ENCODE results near the gene SLC22A15.
"Not testable (repeated sequence)": the region's sequence is repeated elsewhere in the genome, so short reads cannot be mapped to it uniquely, and the experiment has no call there.

SLC22A15 gene

GRCh38 chr1:116031302-116031835 lies 55.1 kb downstream of the SLC22A15 start:
- no peak for DNase-seq

GRCh38 chr1:116033322-116033721 lies 57.0 kb downstream of the SLC22A15 start:
- peak in 45 of 56 donors; percentile 7 to 89 (median 61) for DNase-seq

GRCh38 chr1:116036255-116036654 lies 59.9 kb downstream of the SLC22A15 start:
- no peak for DNase-seq

- DNase-seq = no peak
Measured at GRCh38 chr1:116038679-116039078, 62.4 kb downstream of the SLC22A15 start.

GRCh38 chr1:116044071-116044470 lies 67.8 kb downstream of the SLC22A15 start:
- no peak for DNase-seq

- DNase-seq = not testable (repeated sequence)
Measured at GRCh38 chr1:116046933-116047332, 70.6 kb downstream of the SLC22A15 start.

GRCh38 chr1:116051896-116052295 lies 75.6 kb downstream of the SLC22A15 start:
- not testable (repeated sequence) for DNase-seq

GRCh38 chr1:116062201-116062600 lies 85.9 kb downstream of the SLC22A15 start:
- DNase-seq = no peak

GRCh38 chr1:116064616-116065015 lies 88.3 kb downstream of the SLC22A15 start:
- no peak for DNase-seq

- DNase-seq = no peak
Measured at GRCh38 chr1:116066868-116067565, 90.7 kb downstream of the SLC22A15 start.

- DNase-seq = no peak
Measured at GRCh38 chr1:116067566-116067890, 91.2 kb downstream of the SLC22A15 start.

GRCh38 chr1:116075575-116075974 lies 99.3 kb downstream of the SLC22A15 start:
- no peak for DNase-seq

- DNase-seq = no peak
Measured at GRCh38 chr1:116075990-116076389, 99.7 kb downstream of the SLC22A15 start.

GRCh38 chr1:116076831-116077230 lies 100.5 kb downstream of the SLC22A15 start:
- no peak for DNase-seq

GRCh38 chr1:116078699-116079223 lies 102.4 kb downstream of the SLC22A15 start:
- DNase-seq = no peak

- DNase-seq = no peak
Measured at GRCh38 chr1:116087628-116088027, 111.3 kb downstream of the SLC22A15 start.

GRCh38 chr1:116089870-116090269 lies 113.6 kb downstream of the SLC22A15 start:
- no peak for DNase-seq

- no peak for DNase-seq
Measured at GRCh38 chr1:116091083-116091482, 114.8 kb downstream of the SLC22A15 start.

GRCh38 chr1:116092752-116093489 lies 116.6 kb downstream of the SLC22A15 start:
- no peak for DNase-seq

- no peak for DNase-seq
Measured at GRCh38 chr1:116095027-116095426, 118.7 kb downstream of the SLC22A15 start.

- no peak for DNase-seq
Measured at GRCh38 chr1:116096013-116096618, 119.8 kb downstream of the SLC22A15 start.

GRCh38 chr1:116097626-116098025 lies 121.3 kb downstream of the SLC22A15 start:
- DNase-seq = no peak

Data from amygdala (tissue), 56 donors.